Fibroblast of skin of right quadriceps (primary cell): ENCODE measurements around the gene VGLL3.

Experiments used
- DNase-seq: peaks from one replicate; pipeline ENCODE4 v3.0.0-alpha.2; 2013

Gene VGLL3

DNA sequence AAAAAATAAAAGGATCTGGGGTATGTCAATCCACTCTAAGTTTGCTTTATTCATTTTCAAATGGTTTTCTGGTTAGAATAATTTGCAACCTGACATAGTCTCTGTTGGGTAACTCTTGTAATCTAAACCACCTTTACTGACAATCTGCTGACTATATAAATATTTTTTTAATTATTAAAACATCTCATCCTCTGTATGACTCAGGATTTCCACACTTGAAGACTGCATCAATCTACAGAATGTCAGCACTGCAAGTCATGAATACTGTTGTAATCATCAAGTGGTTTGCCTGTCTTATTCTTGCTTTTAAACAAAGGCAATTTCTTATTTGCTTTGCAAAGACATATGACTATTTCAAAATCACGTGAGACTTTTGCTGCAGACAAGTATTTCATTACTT lies 42.1 kb downstream of the VGLL3 start:
- DNase-seq: peak; percentile 97

- DNase-seq: peak; percentile 45
These were observed 48.7 kb downstream of the VGLL3 start for GRCh38 chr3:86942206-86942605.

DNA sequence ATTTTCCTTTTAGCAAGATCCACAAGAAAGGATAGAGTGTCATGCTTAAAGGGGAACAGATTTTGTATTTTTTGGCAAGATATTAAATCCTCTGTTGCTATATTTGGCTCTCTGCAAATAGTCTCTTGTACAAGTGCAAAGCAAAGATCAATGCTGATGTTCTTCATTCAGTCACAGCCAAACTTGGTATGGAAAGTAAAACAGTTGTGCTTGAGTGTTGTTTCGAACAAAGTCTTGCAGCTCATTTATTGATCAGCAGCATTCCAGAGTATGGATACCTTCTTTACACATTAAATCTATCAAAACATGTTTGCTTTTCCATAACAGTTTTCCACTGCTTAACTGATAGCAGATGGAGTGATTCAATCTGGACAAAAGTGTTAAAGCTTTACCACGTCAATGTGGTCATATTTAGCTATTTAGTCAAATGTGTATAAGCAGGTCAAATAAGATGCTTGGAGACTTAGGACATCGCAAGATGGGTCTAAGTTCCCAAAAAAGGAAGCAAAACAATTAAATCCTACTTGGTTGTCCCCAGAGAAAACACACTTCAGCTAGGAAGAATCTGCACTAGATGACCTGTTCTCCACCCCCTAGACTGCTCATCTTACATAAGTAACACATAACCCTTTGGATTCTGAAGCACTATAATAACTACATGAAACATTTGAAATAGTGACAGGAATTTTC lies 52.4 kb downstream of the VGLL3 start:
- peak; percentile 99 for DNase-seq

DNA sequence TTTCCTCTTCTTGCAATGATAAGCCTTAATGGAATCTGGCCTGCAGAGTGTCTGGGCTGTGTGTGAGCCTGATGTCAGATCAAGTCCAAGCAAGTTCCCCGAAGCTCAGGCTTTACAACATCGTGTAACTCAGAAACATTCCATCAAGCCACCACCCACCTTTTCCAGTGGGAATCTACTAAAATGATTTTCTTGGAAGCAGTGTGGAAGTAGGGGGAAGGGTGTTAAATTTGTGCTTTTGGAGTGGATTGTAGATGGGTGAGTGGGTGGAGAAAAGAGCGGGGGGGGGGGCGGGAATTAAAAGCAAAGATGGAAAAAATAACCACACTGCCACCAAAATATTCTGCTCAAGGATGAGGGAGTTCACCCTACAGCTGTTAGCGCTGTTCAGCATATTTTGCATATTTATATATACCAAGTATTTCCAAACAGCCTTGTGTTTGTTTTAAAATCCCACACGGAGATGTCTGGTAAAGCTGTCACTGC lies 53.6 kb downstream of the VGLL3 start:
- DNase-seq: peak; percentile 99

GRCh38 chr3:86934851-86935250 lies 56.1 kb downstream of the VGLL3 start:
- no peak for DNase-seq

DNA sequence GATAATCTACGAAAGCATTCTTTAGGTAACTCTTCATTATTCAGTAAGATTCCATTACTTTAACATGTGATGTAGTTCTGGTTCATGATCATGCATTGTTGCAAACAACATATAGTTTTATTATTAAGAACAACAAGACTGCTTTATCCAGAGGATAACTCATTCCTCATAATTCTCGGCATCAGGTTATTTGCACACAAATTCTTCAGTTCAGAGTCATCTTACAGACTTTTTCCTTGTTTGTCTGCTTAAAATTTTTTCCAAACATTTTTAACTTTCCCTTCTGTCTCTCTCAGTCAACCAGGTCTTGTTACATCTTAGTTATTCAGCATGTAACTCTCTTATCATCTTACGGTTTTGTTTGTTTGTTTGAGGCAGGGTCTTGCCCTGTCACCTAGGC lies 60.1 kb downstream of the VGLL3 start:
- no peak for DNase-seq

GRCh38 chr3:86930181-86930580 lies 60.8 kb downstream of the VGLL3 start:
- no peak for DNase-seq

DNA sequence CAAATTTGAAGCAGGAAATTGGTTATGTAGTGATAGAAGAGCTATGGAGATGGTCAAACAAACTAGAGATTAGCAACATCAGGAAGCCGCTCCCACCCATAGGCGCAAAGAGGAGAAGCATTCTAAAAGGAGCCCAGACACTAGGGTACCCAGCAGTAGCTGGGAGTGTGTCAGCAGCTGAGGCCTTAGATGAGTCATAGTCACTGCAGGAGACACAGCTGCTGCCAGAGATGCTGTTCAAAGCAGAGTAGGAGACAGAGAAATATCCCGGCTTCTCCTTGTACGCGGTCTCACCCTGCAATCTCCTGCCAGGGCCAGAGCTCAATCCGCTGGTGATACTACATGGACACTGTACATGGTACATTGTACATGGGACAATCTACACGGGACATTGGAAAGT lies 61.9 kb downstream of the VGLL3 start:
- DNase-seq: peak; percentile 68

- DNase-seq: peak; percentile 82
These were observed 67.9 kb downstream of the VGLL3 start for GRCh38 chr3:86923071-86923491.

- peak; percentile 41 for DNase-seq
These were observed 68.8 kb downstream of the VGLL3 start for GRCh38 chr3:86921971-86922680.

GRCh38 chr3:86914670-86915069 lies 76.3 kb downstream of the VGLL3 start:
- no peak for DNase-seq

- no peak for DNase-seq
These were observed 77.8 kb downstream of the VGLL3 start for GRCh38 chr3:86913160-86913559.

DNA sequence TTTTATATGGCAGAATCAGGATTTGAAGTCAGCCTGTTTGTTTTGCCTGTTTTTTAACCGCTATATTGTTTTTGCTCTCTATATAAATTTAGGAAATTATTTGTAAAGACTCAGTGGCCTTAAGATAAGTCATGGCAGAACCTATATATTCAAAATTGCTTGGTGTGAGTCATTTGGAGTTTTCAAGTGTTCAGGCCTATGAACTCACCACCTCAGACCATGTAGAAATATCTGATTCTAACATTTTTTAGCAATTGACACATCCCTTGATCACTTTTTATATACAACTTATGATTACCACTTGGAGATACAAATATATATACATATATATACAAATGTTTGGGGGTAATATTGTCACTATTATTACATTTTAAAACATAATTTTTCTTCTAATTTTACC lies 95.7 kb downstream of the VGLL3 start:
- peak; percentile 35 for DNase-seq

DNA sequence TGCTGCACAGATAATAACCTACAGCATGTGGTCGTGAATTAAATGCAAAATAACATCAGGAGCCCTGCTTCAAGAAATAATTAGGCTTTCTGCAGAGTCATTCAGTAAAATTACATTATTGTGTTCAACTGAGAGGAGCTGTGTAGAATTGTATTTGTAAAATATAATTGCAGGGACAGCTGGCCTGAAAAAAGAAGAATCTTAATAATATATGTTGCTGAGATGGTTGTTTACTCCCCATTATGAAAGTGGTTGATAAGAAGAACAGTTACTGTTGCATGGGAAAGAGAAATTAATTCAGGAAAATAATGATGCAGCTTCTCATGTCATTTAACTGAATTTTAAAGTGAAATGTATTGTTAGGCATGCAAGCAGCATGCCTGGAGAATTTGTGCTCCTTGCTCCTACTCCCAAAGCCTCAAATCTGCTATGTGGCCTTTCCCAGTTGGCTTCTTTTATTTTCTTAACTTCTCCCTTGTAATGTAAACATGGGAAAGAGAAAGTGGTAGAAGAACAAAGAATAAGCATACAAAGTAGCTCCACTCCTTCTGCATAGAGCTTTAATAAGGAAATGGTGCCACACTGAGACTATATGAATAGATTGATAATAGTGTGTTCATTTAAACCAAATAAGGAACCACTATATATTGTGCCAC lies 100.1 kb downstream of the VGLL3 start:
- DNase-seq: no peak
